ENCODE data around the gene UCK2. TPM values are rescaled to one million over a fixed set of nuclear protein-coding genes. Genes with fewer than 3 reads are reported as not detected.
A peak's percentile ranks its signal among the peaks of the same experiment; 100 is the strongest.

The UCK2 gene
- total RNA-seq, 1 experiment from 2014 or later: 77.9 TPM

- Histone ChIP-seq H3K27me3 (ENCODE audit: insufficient read depth, low read length) (no peaks in the 10 kb centered on the region), H2BK120ac (ENCODE audit: low read depth, low read length, poor library complexity, severe bottlenecking) (no peak overlapping the region), H3K27ac (ENCODE audit: insufficient read length, low read depth, low read length) (no peak overlapping the region), H3K14ac (ENCODE audit: insufficient read depth, low read length) (no peak overlapping the region), H2BK5ac (ENCODE audit: insufficient read length, low read length) (no peak overlapping the region), H2AFZ (ENCODE audit: low read length) (no peak overlapping the region), H3K4ac (ENCODE audit: low read depth, low read length) (no peak overlapping the region), H2AK5ac (ENCODE audit: insufficient read length, low read length) (no peak overlapping the region), H4K5ac (ENCODE audit: insufficient read length, low read depth, low read length) (no peak overlapping the region), H3K56ac (ENCODE audit: insufficient read length, low read depth, low read length) (no peak overlapping the region), H4K20me1 (ENCODE audit: control insufficient read depth, insufficient read depth, insufficient read length) (no peaks in the 10 kb centered on the region), H3K23ac (ENCODE audit: insufficient read length, low read depth, low read length) (no peak overlapping the region), H4K8ac (replicated peaks; ENCODE audit: insufficient read length, low read depth, low read length) (no peak overlapping the region), H3K23me2 (ENCODE audit: insufficient read length, low read depth, low read length, poor library complexity, severe bottlenecking) (no peaks in the 10 kb centered on the region), H2BK15ac (ENCODE audit: low read depth, low read length) (no peak overlapping the region), H3K4me2 (ENCODE audit: insufficient read depth, insufficient read length, low read length) (no peak overlapping the region), H2BK12ac (ENCODE audit: insufficient read length, low read depth, low read length) (no peak overlapping the region), H2BK20ac (ENCODE audit: low read depth, low read length, poor library complexity, severe bottlenecking) (no peak overlapping the region), H3K79me2 (ENCODE audit: insufficient read depth, low read length) (0 out of 2 replicates have a peak, but pooled peaks cover 1% of the 10 kb centered on the region), H3K79me1 (ENCODE audit: insufficient read depth, low read depth, low read length, poor library complexity, severe bottlenecking) (no peaks in the 10 kb centered on the region), H3K4me1 (ENCODE audit: insufficient read depth, low read length) (no peaks in the 10 kb centered on the region), H3T11ph (ENCODE audit: low read length) (no peak overlapping the region), H3K9me3 (ENCODE audit: control insufficient read depth, low read depth, low read length) (no peaks in the 10 kb centered on the region), H3K18ac (ENCODE audit: insufficient read length, low read depth, low read length) (no peak overlapping the region), H4K91ac (ENCODE audit: insufficient read length, low read depth, low read length) (no peak overlapping the region), H3K9ac (ENCODE audit: extremely low read depth, insufficient read length, low read length) (no peak overlapping the region)
- H3K4me1 Mint-ChIP-seq: no peaks in the 10 kb centered on the region; a peak in 1 of 4 replicates
- H3K36me3 Mint-ChIP-seq (ENCODE audit: insufficient read depth in 1 of 3, low read depth in 3 of 3): peaks cover 40 to 78% (median 61%) of the 10 kb centered on the region in 3 experiments; a peak in 6 of 7 replicates
- H3K27ac Mint-ChIP-seq: peak overlapping the region; percentile 2 to 63 (median 27); a peak in 1 of 7 replicates
- no CpG with 5 or more reads among the region's 3 CpGs for WGBS (ENCODE audit: extremely low coverage, insufficient read length, low lambda C conversion rate)
- H3K9me3 Mint-ChIP-seq: no peaks in the 10 kb centered on the region
- peak; percentile 8 for DNase-seq
- no peaks in the 10 kb centered on the region for H3K27me3 Mint-ChIP-seq (ENCODE audit: low read depth)
- TF ChIP-seq CTCF (conservative IDR thresholded peaks at IDR 0.05): no peak
- H3K4me3 Mint-ChIP-seq: no peak overlapping the region
Measured at GRCh38 chr1:165905853-165906252, 78.4 kb downstream of the UCK2 start.
